Measurements from ENCODE around the gene CCL16.

The CCL16 gene

DNA sequence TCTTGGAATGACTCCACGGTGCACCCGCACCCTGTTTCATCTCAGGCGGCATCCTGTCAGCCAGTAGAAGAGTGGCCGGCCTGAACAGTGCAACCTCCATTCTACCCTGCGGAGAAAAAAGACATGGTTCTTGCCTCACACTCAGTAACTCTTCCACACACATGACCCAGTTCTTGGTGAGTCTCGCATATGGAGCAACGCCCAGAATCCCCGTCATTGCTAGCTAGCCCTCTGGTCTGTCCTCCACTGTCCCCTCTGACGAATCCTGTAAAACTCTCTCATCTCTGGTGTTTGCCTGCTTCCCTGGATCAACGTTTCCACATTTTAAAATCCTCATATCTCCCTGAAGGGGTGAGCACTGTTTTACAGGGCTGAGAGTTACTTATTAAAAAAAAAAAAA, 46.5 kb downstream of the CCL16 start:
- Histone ChIP-seq H3K9me3 (ENCODE audit: insufficient read depth, low read depth, low read length) (no peaks in the 10 kb centered on the region), H3K36me3 (ENCODE audit: insufficient read depth, low read length) (no peaks in the 10 kb centered on the region), H3K9ac (ENCODE audit: low read depth, low read length) (no peak overlapping the region), H3K4me3 (ENCODE audit: low read length) (no peak overlapping the region), H3K4me1 (ENCODE audit: insufficient read depth, low read length) (peaks cover 12% of the 10 kb centered on the region), H3K27me3 (ENCODE audit: insufficient read depth, low read length) (peaks cover 5% of the 10 kb centered on the region; the same call in 1 of the 2 replicates), H3K27ac (ENCODE audit: low read depth, low read length) (no peak overlapping the region)
- WGBS: 94% methylated on average over 10 of the region's 10 CpGs

DNA sequence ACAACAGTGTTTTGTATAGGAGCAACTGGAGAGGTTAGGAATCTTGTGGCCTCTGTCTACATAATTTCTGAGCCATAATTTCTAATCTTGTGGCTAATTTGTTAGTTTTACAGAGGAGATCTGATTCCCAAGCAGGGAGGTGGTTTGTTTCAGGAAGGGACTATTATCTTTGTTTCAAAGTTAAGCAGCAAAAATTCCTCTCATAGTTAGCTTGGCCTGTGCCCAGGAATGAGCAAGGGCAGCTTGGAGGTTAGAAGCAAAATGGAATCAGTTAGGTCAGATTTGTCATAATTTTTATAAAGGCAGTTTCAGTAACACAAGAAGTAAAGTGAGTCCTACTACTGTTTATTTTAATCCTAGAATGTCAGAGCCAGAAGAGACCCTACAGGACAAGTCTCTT, 48.7 kb downstream of the CCL16 start:
- H3K4me1 ChIP-seq (ENCODE audit: insufficient read depth, low read length): peaks cover 12% of the 10 kb centered on the region
- no peak overlapping the region for H3K4me3 ChIP-seq (ENCODE audit: low read length)
- no peaks in the 10 kb centered on the region for H3K9me3 ChIP-seq (ENCODE audit: insufficient read depth, low read depth, low read length)
- no peak overlapping the region for H3K27ac ChIP-seq (ENCODE audit: low read depth, low read length)
- no peaks in the 10 kb centered on the region for H3K36me3 ChIP-seq (ENCODE audit: insufficient read depth, low read length)
- peaks cover 6% of the 10 kb centered on the region; the same call in 1 of the 2 replicates for H3K27me3 ChIP-seq (ENCODE audit: insufficient read depth, low read length)
- H3K9ac ChIP-seq (ENCODE audit: low read depth, low read length): no peak overlapping the region

DNA sequence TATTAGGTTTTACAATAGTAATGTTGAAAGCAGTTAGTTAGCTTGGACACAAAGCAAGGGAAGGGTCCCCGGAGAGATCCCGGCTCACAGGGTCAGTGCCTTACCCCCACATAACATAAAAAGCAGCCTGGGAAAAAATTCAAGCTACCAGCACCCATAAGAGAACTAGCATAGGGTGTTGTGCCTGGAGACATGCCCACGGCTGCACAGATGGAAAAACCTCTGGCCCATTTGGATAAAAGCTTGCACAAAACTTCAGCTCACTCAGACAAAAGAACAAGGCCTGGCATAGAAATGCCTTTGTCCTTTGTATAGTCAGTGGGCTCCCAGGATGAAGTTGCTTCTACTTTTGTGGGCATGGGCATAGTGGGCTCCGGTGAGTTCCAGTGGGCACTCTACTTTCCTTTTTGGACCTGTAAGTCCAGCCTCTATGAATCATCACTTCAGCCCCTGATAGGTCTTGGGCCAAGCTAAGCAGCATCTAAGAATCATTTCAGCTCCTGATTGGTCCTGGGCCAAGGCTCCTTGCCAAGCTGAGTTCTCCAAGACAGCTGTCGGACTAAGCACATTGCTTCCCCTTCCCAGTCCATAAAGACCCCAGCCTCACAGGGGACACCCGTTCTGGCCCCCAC, 49.4 kb downstream of the CCL16 start:
- WGBS: 96% methylated on average over 6 of the region's 6 CpGs
- no peak overlapping the region for H3K9ac ChIP-seq (ENCODE audit: low read depth, low read length)
- H3K27ac ChIP-seq (ENCODE audit: low read depth, low read length): no peak overlapping the region

GRCh38 chr17:35930211-35931065, 50.9 kb downstream of the CCL16 start, which contains the start of gene RDM1:
Gene RDM1 (minus strand): TSS chr17:35930773. CDS start chr17:35930727, 46 bp downstream.
- WGBS: 6% methylated on average over 35 of the region's 35 CpGs
- Histone ChIP-seq H3K9me3 (ENCODE audit: insufficient read depth, low read depth, low read length) (no peaks in the 10 kb centered on the region), H3K9ac (ENCODE audit: low read depth, low read length) (peak within 1 kb of the TSS; percentile 34), H3K36me3 (ENCODE audit: insufficient read depth, low read length) (peaks cover under 1% of the 10 kb centered on the region; the same call in 1 of the 2 replicates), H3K4me1 (ENCODE audit: insufficient read depth, low read length) (peaks cover 12% of the 10 kb centered on the region), H3K27me3 (ENCODE audit: insufficient read depth, low read length) (peaks cover 6% of the 10 kb centered on the region; the same call in 1 of the 2 replicates), H3K27ac (ENCODE audit: low read depth, low read length) (peak within 1 kb of the TSS; percentile 25; the same call in 1 of the 2 replicates), H3K4me3 (ENCODE audit: low read length) (peak within 1 kb of the TSS; percentile 69)

More for the DNA sequence above, 49.4 kb downstream of the CCL16 start:
- Histone ChIP-seq H3K4me3 (ENCODE audit: low read length) (no peak overlapping the region), H3K36me3 (ENCODE audit: insufficient read depth, low read length) (no peaks in the 10 kb centered on the region), H3K4me1 (ENCODE audit: insufficient read depth, low read length) (peaks cover 12% of the 10 kb centered on the region), H3K9me3 (ENCODE audit: insufficient read depth, low read depth, low read length) (no peaks in the 10 kb centered on the region), H3K27me3 (ENCODE audit: insufficient read depth, low read length) (peaks cover 6% of the 10 kb centered on the region; the same call in 1 of the 2 replicates)

- Histone ChIP-seq H3K9ac (ENCODE audit: low read depth, low read length) (no peak overlapping the region), H3K4me3 (ENCODE audit: low read length) (no peak overlapping the region), H3K27ac (ENCODE audit: low read depth, low read length) (no peak overlapping the region), H3K27me3 (ENCODE audit: insufficient read depth, low read length) (peaks cover 6% of the 10 kb centered on the region; the same call in 1 of the 2 replicates), H3K9me3 (ENCODE audit: insufficient read depth, low read depth, low read length) (no peaks in the 10 kb centered on the region), H3K36me3 (ENCODE audit: insufficient read depth, low read length) (peaks cover 15% of the 10 kb centered on the region), H3K4me1 (ENCODE audit: insufficient read depth, low read length) (peaks cover 12% of the 10 kb centered on the region)
Measured at GRCh38 chr17:35927714-35928113, 53.6 kb downstream of the CCL16 start.
